BJ (cell line): ENCODE results near the gene SH2B3. TPM values are rescaled to one million over a fixed set of nuclear protein-coding genes. Genes with fewer than 3 reads are reported as not detected.

Experiments
- CTCF ChIA-PET: fragments of 350-600 bp; formaldehyde crosslinking; extraction: SDS; loops from one replicate; lab custom pipeline; 2021; ENCODE audit warnings: antibody characterized with exemption, inconsistent platforms; lab: Yijun Ruan, JAX
- POLR2A ChIA-PET: fragments of 300-600 bp; sonication (Branson Sonifier 250); formaldehyde crosslinking; extraction: SDS; loops from one replicate; lab custom pipeline; 2021; ENCODE audit warnings: antibody characterized with exemption; lab: Charles Lee
- DNase-seq: peaks from one replicate; pipeline ENCODE4 v3.0.0-alpha.2; 2011; ENCODE audit warnings: low read depth
- H3K27me3 ChIP-seq: 2 replicates; pipeline ENCODE4 v1.6.0; 2011; ENCODE audit warnings: low read length; ENCODE audit not compliant: control insufficient read depth, insufficient read depth
- H3K36me3 ChIP-seq: 2 replicates; pipeline ENCODE4 v1.5.1; 2011; ENCODE audit warnings: low read length; ENCODE audit not compliant: control insufficient read depth, insufficient read depth
- H3K4me3 ChIP-seq: 2 replicates; pipeline ENCODE4 v1.5.1; 2011; ENCODE audit warnings: low read depth, mild to moderate bottlenecking, control low read depth, low read length
- polyA plus RNA-seq: library from polyadenylated mRNA; depleted of rRNA; stranded (reverse); fragments of >200 nt; gene quantifications from 2 replicates; pipeline ENCODE4 v1.2.3, GENCODE V29; 2011
- TF ChIP-seq, protein P1 (sequence below): IDR thresholded peaks from 2 replicates; pipeline ENCODE4 v1.5.1; 2011; ENCODE audit warnings: low read depth, mild to moderate bottlenecking, control low read depth, inconsistent platforms, low read length, moderate library complexity; ENCODE audit not compliant: insufficient read depth

SH2B3 gene
- polyA plus RNA-seq, 1 experiment, result 19.4 TPM

- TF ChIP-seq, protein P1, sequence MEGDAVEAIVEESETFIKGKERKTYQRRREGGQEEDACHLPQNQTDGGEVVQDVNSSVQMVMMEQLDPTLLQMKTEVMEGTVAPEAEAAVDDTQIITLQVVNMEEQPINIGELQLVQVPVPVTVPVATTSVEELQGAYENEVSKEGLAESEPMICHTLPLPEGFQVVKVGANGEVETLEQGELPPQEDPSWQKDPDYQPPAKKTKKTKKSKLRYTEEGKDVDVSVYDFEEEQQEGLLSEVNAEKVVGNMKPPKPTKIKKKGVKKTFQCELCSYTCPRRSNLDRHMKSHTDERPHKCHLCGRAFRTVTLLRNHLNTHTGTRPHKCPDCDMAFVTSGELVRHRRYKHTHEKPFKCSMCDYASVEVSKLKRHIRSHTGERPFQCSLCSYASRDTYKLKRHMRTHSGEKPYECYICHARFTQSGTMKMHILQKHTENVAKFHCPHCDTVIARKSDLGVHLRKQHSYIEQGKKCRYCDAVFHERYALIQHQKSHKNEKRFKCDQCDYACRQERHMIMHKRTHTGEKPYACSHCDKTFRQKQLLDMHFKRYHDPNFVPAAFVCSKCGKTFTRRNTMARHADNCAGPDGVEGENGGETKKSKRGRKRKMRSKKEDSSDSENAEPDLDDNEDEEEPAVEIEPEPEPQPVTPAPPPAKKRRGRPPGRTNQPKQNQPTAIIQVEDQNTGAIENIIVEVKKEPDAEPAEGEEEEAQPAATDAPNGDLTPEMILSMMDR, result no peak
- CTCF ChIA-PET, result interaction anchor here (4.1 to 12.8 kb wide), 2 partner anchors 11 to 44 kb away, joined by 24 to 260 read pairs; no protein-coding TSS in a partner anchor
These were observed 34.9 kb downstream of the SH2B3 start for GRCh38 chr12:111440631-111441030.

DNA sequence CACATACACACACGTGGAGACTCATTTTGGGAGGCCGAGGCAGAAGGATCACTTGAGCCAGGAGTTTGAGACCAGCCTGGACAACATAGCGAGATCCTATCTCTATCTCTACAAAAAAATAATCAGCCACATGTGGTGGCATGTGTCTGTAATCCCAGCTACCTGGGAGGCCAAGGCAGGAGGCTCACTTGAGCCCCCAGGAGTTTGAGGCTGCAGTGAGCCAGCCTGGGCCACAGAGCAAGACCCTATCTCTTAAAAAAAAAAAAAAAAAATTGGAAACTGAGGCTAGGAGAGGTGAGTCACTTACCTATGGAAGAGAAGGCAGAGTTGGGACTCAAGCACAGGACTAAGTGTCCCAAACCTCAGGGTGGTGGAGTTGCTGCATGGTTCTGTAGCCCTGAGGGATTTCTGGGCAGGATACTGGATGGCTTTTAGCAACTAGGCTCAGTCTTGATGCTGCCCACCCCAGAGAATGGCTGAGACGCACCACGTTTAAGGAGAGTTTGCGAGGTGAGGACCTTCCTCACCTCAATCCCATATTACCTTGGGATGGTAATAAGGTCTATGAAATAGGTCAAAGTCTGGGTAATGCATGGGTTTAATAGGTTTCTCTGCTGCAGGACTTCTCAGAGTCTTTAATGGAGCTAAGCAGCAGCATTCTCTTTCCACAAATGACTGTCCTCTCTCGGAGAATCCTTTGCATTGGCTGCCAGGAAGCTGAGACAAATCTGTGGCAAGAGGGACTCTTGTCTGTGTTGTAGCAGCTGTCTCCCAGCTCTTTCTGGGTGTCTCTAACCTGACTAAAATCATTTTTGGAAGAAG is 35.6 kb downstream of the SH2B3 start:
- ChIA-PET POLR2A (no interaction called here), CTCF (interaction anchor here (0.6 to 12.8 kb wide), 6 partner anchors 10 to 431 kb away, joined by 3 to 260 read pairs (median 7); no protein-coding TSS in a partner anchor)
- TF ChIP-seq, protein P1, result no peak
- peaks cover 18% of the 10 kb centered on the region for H3K36me3 ChIP-seq
- no peak for DNase-seq
- H3K27me3 ChIP-seq, result no peaks in the 10 kb centered on the region
- H3K4me3 ChIP-seq, result no peak overlapping the region

More at GRCh38 chr12:111440631-111441030, 34.9 kb downstream of the SH2B3 start:
- Histone ChIP-seq H3K36me3 (peaks cover 18% of the 10 kb centered on the region), H3K4me3 (no peak overlapping the region), H3K27me3 (no peaks in the 10 kb centered on the region)
- no peak for DNase-seq
- POLR2A ChIA-PET, result no interaction called here

DNA sequence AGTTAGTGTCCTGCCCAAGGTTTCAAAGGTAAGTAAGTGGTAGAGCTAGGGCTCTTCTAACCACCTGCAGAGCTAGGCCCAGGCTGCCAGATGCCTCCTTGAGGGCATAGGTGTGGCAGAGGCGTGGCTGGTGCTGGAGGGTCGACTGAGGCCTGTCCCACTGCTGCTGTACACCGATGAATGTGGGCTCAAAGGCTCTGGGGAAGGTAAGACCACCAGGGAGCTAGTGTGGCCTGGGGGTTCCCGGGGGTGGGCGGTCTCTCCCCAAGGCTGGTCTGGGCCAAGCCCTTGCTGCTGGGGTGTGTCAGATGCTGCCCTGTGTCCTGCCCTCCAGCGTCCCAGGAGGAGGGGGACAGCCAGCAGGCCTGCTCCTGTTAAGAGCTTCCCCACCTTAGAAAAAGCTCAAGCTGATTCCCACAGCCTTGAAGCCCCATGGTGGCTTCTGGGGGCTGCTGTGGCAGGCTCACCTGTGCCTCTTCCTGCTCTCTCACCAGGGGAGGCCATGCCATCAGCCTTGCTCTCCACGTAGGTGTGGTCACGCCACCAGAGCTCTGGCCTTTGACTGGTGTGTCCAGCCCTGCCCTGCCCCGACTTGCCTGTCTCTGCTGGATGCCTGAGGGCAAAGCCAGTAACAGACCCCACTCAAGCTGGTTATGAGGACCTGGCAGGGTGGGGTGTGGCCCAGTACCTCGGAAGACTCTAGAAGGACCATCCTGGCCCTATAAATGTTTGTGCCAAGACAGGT is 36.8 kb downstream of the SH2B3 start:
- no peak for DNase-seq
- Histone ChIP-seq H3K36me3 (peaks cover 22% of the 10 kb centered on the region), H3K4me3 (no peak overlapping the region), H3K27me3 (no peaks in the 10 kb centered on the region)
- CTCF ChIA-PET, result interaction anchor here (1.0 to 12.8 kb wide), 5 partner anchors 9 to 112 kb away, joined by 3 to 260 read pairs (median 4); no protein-coding TSS in a partner anchor
- POLR2A ChIA-PET, result no interaction called here
- TF ChIP-seq, protein P1, result no peak

DNA sequence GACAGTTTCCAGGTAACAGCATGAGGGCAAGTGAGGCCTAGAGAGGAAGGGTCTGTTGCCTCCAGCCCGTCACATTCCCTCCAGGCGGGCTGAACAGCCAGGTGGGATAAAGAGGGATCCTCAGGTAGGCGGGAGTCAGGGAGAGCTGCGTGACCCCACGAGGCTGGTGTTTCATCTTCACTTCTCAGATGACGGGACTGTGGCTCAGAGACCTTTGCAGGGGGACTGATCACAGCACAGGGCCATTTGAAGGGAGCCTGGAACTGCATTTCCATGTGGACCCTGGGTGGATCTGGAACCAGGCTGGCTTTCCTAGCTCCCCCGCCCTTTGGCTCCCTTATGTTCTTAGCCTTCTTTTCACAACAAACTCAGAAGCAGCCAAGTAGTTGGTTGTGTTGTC is 37.4 kb downstream of the SH2B3 start:
- ChIA-PET POLR2A (no interaction called here), CTCF (interaction anchor here (0.6 to 12.8 kb wide), 4 partner anchors 8 to 145 kb away, joined by 3 to 260 read pairs (median 14); no protein-coding TSS in a partner anchor)
- TF ChIP-seq, protein P1, result no peak
- no peak for DNase-seq
- Histone ChIP-seq H3K36me3 (peaks cover 28% of the 10 kb centered on the region), H3K4me3 (no peak overlapping the region), H3K27me3 (no peaks in the 10 kb centered on the region)

- TF ChIP-seq, protein P1, result no peak
- Histone ChIP-seq H3K36me3 (peaks cover 31% of the 10 kb centered on the region), H3K27me3 (no peaks in the 10 kb centered on the region), H3K4me3 (no peak overlapping the region)
- CTCF ChIA-PET, result interaction anchor here (0.6 to 12.8 kb wide), 4 partner anchors 8 to 696 kb away, joined by 3 to 260 read pairs (median 14); no protein-coding TSS in a partner anchor
- no peak for DNase-seq
- POLR2A ChIA-PET, result no interaction called here
These were observed 37.9 kb downstream of the SH2B3 start for GRCh38 chr12:111443586-111443985.
